GM23338 (cell line): ENCODE data around the gene SLC6A8.

Source experiments
- CTCF ChIP-seq, 2 experiments: fragments of 200-600 bp in 1 of 2; sonication (generic) in 1 of 2; conservative IDR thresholded peaks; 2 replicates each; pipeline versions ENCODE4 v1.5.1 to v1.6.1; 2016 to 2017; ENCODE audit warnings: antibody characterized with exemption in 2 of 2, low read depth in 2 of 2, mild to moderate bottlenecking in 2 of 2, moderate library complexity in 1 of 2
- EZH2 ChIP-seq: fragments of 200-600 bp; sonication (generic); IDR thresholded peaks from one replicate; pipeline ENCODE4 v1.8.0; 2017; ENCODE audit warnings: antibody characterized with exemption, mild to moderate bottlenecking, low read depth; ENCODE audit not compliant: unreplicated experiment
- EZH2phosphoT487 ChIP-seq: fragments of 200-600 bp; sonication (generic); IDR thresholded peaks from one replicate; pipeline ENCODE4 v1.8.1; 2018; ENCODE audit warnings: antibody characterized with exemption; ENCODE audit not compliant: unreplicated experiment
- JUNB ChIP-seq: IDR thresholded peaks from one replicate; pipeline ENCODE4 v1.6.1; 2016; ENCODE audit warnings: antibody characterized with exemption; ENCODE audit not compliant: unreplicated experiment
- NANOG ChIP-seq: IDR thresholded peaks from 2 replicates; pipeline ENCODE4 v1.6.1; 2016; ENCODE audit warnings: antibody characterized with exemption, borderline replicate concordance
- POLR2AphosphoS5 ChIP-seq: IDR thresholded peaks from 2 replicates; pipeline ENCODE4 v1.6.1; 2016; ENCODE audit warnings: antibody characterized with exemption, low read depth
- REST ChIP-seq: IDR thresholded peaks from one replicate; pipeline ENCODE4 v1.6.1; 2018; ENCODE audit warnings: antibody characterized with exemption; ENCODE audit not compliant: unreplicated experiment
- STAT1 ChIP-seq: IDR thresholded peaks from one replicate; pipeline ENCODE4 v1.6.1; 2016; ENCODE audit warnings: antibody characterized with exemption; ENCODE audit not compliant: unreplicated experiment

GRCh38 chrX:153722704-153723350 is 35.1 kb downstream of the SLC6A8 start:
- TF ChIP-seq EZH2 = no peak
- TF ChIP-seq POLR2AphosphoS5 = no peak
- TF ChIP-seq EZH2phosphoT487 = no peak
- TF ChIP-seq STAT1 = no peak
- no peak for TF ChIP-seq NANOG
- no peak for TF ChIP-seq CTCF (conservative IDR thresholded peaks at IDR 0.05; ENCODE audit: low read depth in 2 of 2)
- TF ChIP-seq REST = no peak
- no peak for TF ChIP-seq JUNB
